ENCODE results near the gene HECTD3.
A peak's percentile ranks its signal among the peaks of the same experiment; 100 is the strongest.

The HECTD3 gene

DNA sequence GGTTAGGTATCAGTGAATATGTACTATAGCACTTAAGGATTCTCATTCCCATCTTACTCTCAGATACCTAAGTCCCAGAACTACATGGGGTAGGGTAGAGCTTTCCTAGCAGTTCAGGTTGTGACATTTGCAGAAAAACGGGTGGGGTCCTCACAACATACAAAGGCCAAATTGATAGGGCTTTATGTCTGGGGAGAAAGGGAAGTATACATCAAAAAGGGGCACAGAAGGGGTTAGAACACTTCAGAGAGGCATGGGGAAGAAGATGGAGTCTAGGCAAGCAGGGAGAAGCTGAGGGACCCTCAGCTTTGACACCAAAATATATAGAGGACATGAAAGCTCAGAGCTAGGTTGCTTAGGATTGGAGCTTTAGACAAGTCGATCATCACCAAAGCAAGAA, 4.6 kb upstream of the HECTD3 start:
- DNase-seq, result no peak
- Histone ChIP-seq H3K4me3 (ENCODE audit: insufficient read depth, low read depth, low read length, poor library complexity, severe bottlenecking) (no peak overlapping the region), H3K36me3 (ENCODE audit: control insufficient read depth, insufficient read depth, low read length) (peaks cover 10% of the 10 kb centered on the region), H3K27ac (ENCODE audit: insufficient read depth, low read length, poor library complexity, severe bottlenecking) (no peak overlapping the region), H3K27me3 (replicated peaks; ENCODE audit: control insufficient read depth, insufficient read depth, low read length, poor library complexity, severe bottlenecking) (no peaks in the 10 kb centered on the region), H3K9me3 (ENCODE audit: control insufficient read depth, low read length) (no peaks in the 10 kb centered on the region), H3K4me1 (ENCODE audit: control insufficient read depth, insufficient read depth, low read length, poor library complexity, severe bottlenecking) (peaks cover 19% of the 10 kb centered on the region)

- Histone ChIP-seq H3K27ac (ENCODE audit: insufficient read depth, low read length, poor library complexity, severe bottlenecking) (no peak overlapping the region), H3K9me3 (ENCODE audit: control insufficient read depth, low read length) (no peaks in the 10 kb centered on the region), H3K36me3 (ENCODE audit: control insufficient read depth, insufficient read depth, low read length) (peaks cover 10% of the 10 kb centered on the region), H3K27me3 (replicated peaks; ENCODE audit: control insufficient read depth, insufficient read depth, low read length, poor library complexity, severe bottlenecking) (no peaks in the 10 kb centered on the region), H3K4me1 (ENCODE audit: control insufficient read depth, insufficient read depth, low read length, poor library complexity, severe bottlenecking) (peaks cover 27% of the 10 kb centered on the region), H3K4me3 (ENCODE audit: insufficient read depth, low read depth, low read length, poor library complexity, severe bottlenecking) (no peak overlapping the region)
- peak; percentile 52 to 72 (median 61) for DNase-seq
Measured at GRCh38 chr1:45014321-45015028, 3.4 kb upstream of the HECTD3 start.

DNA sequence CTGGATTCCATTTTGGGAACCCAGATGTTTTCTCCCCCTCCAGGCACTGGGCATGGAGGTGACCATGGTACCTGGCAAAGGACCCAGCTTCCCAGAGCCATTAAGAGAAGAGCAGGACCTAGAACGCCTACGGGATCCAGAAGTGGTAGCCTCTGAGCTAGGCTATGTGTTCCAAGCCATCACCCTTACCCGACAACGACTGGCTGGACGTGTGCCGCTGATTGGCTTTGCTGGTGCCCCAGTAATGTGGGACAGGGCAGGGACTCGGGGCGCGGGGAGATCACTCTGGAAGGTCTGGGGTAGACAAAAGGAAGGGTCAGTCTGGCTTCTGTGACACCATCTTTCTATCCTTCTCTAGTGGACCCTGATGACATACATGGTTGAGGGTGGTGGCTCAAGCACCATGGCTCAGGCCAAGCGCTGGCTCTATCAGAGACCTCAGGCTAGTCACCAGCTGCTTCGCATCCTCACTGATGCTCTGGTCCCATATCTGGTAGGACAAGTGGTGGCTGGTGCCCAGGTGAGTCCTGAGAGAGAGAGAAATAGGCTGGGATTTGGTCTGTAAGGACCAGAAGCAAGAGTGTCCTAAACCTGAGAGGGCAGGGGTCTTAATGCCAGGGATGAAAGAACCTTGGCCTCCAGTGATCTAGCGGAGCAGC, 2.6 kb upstream of the HECTD3 start:
- H3K4me3 ChIP-seq (ENCODE audit: insufficient read depth, low read depth, low read length, poor library complexity, severe bottlenecking), result no peak overlapping the region
- peaks cover 13% of the 10 kb centered on the region for H3K36me3 ChIP-seq (ENCODE audit: control insufficient read depth, insufficient read depth, low read length)
- no peak for DNase-seq
- peaks cover 28% of the 10 kb centered on the region for H3K4me1 ChIP-seq (ENCODE audit: control insufficient read depth, insufficient read depth, low read length, poor library complexity, severe bottlenecking)
- H3K9me3 ChIP-seq (ENCODE audit: control insufficient read depth, low read length), result no peaks in the 10 kb centered on the region
- H3K27ac ChIP-seq (ENCODE audit: insufficient read depth, low read length, poor library complexity, severe bottlenecking), result no peak overlapping the region
- H3K27me3 ChIP-seq (replicated peaks; ENCODE audit: control insufficient read depth, insufficient read depth, low read length, poor library complexity, severe bottlenecking), result no peaks in the 10 kb centered on the region

- no peaks in the 10 kb centered on the region for H3K9me3 ChIP-seq (ENCODE audit: control insufficient read depth, low read length)
- DNase-seq, result no peak
- H3K36me3 ChIP-seq (ENCODE audit: control insufficient read depth, insufficient read depth, low read length), result peaks cover 22% of the 10 kb centered on the region
- H3K4me3 ChIP-seq (ENCODE audit: insufficient read depth, low read depth, low read length, poor library complexity, severe bottlenecking), result peak overlapping the region; percentile 80
- peaks cover 28% of the 10 kb centered on the region for H3K4me1 ChIP-seq (ENCODE audit: control insufficient read depth, insufficient read depth, low read length, poor library complexity, severe bottlenecking)
- no peaks in the 10 kb centered on the region for H3K27me3 ChIP-seq (replicated peaks; ENCODE audit: control insufficient read depth, insufficient read depth, low read length, poor library complexity, severe bottlenecking)
- peak overlapping the region; percentile 77 for H3K27ac ChIP-seq (ENCODE audit: insufficient read depth, low read length, poor library complexity, severe bottlenecking)
Measured at GRCh38 chr1:45012639-45013278, 1.6 kb upstream of the HECTD3 start.

- Histone ChIP-seq H3K9me3 (ENCODE audit: control insufficient read depth, low read length) (no peaks in the 10 kb centered on the region), H3K36me3 (ENCODE audit: control insufficient read depth, insufficient read depth, low read length) (peaks cover 29% of the 10 kb centered on the region), H3K27ac (ENCODE audit: insufficient read depth, low read length, poor library complexity, severe bottlenecking) (peak within 1 kb of the TSS; percentile 77), H3K4me1 (ENCODE audit: control insufficient read depth, insufficient read depth, low read length, poor library complexity, severe bottlenecking) (peaks cover 28% of the 10 kb centered on the region), H3K27me3 (replicated peaks; ENCODE audit: control insufficient read depth, insufficient read depth, low read length, poor library complexity, severe bottlenecking) (no peaks in the 10 kb centered on the region), H3K4me3 (ENCODE audit: insufficient read depth, low read depth, low read length, poor library complexity, severe bottlenecking) (peak within 1 kb of the TSS; percentile 80)
- DNase-seq, result peak; percentile 75 to 83 (median 81)
Measured at GRCh38 chr1:45011837-45012638, 914 bp upstream of the HECTD3 start, which contains the start of gene UROD. TSS of gene UROD (plus strand) at chr1:45012254. CDS start at chr1:45012266, 12 bp downstream.

DNA sequence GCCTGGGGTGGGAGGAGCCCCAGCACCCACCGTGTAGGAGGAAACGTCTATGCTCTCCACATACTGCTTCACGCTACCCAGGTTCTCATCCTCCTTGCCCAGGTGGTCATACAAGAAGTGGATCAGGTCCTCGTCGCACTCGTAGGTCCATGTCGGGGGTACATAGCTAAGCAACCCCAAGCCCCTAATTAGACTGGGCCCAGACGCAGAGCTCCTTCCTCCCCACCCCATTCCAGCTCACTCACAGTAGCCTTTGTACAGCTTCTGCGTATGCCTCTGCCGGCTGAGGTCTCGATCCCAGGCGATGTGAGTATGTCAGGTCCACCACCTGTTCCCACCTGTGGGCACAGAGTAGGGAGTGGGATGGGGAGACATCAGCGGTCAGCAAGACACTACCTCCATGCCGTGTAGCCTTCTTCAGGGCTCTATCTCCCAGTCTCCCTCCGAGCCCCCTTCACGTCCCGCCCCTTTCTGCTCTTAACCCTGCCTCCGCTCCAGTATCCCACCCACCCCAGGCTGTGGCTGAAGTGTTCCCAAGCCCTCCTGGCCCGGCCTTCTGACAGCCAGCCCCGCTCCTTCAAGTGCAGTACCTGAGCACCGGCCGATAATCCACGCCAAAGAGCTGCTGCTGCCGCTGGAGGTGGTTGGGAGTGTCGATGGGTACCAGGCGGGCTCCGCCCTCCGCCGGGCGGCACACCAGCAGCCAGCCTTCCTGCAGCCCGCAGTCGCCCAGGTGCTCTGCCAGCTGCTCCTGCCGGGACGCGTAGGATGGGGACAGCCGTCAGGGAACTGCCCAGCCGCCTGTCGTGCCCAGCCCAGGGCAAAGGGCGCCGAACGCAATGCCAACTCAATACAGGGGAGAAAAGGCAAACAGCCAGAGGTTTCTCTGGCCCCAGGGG, 919 bp downstream of the HECTD3 start:
- Histone ChIP-seq H3K9me3 (ENCODE audit: control insufficient read depth, low read length) (no peaks in the 10 kb centered on the region), H3K27me3 (replicated peaks; ENCODE audit: control insufficient read depth, insufficient read depth, low read length, poor library complexity, severe bottlenecking) (no peaks in the 10 kb centered on the region), H3K27ac (ENCODE audit: insufficient read depth, low read length, poor library complexity, severe bottlenecking) (peak overlapping the region; percentile 77), H3K4me1 (ENCODE audit: control insufficient read depth, insufficient read depth, low read length, poor library complexity, severe bottlenecking) (peaks cover 28% of the 10 kb centered on the region), H3K36me3 (ENCODE audit: control insufficient read depth, insufficient read depth, low read length) (peaks cover 42% of the 10 kb centered on the region), H3K4me3 (ENCODE audit: insufficient read depth, low read depth, low read length, poor library complexity, severe bottlenecking) (peak overlapping the region; percentile 80)
- no peak for DNase-seq

- H3K4me1 ChIP-seq (ENCODE audit: control insufficient read depth, insufficient read depth, low read length, poor library complexity, severe bottlenecking), result peaks cover 28% of the 10 kb centered on the region
- no peak for DNase-seq
- H3K9me3 ChIP-seq (ENCODE audit: control insufficient read depth, low read length), result no peaks in the 10 kb centered on the region
- no peak overlapping the region for H3K27ac ChIP-seq (ENCODE audit: insufficient read depth, low read length, poor library complexity, severe bottlenecking)
- peaks cover 45% of the 10 kb centered on the region for H3K36me3 ChIP-seq (ENCODE audit: control insufficient read depth, insufficient read depth, low read length)
- peak overlapping the region; percentile 80 for H3K4me3 ChIP-seq (ENCODE audit: insufficient read depth, low read depth, low read length, poor library complexity, severe bottlenecking)
- no peaks in the 10 kb centered on the region for H3K27me3 ChIP-seq (replicated peaks; ENCODE audit: control insufficient read depth, insufficient read depth, low read length, poor library complexity, severe bottlenecking)
Measured at GRCh38 chr1:45009296-45009865, 1.7 kb downstream of the HECTD3 start.

DNA sequence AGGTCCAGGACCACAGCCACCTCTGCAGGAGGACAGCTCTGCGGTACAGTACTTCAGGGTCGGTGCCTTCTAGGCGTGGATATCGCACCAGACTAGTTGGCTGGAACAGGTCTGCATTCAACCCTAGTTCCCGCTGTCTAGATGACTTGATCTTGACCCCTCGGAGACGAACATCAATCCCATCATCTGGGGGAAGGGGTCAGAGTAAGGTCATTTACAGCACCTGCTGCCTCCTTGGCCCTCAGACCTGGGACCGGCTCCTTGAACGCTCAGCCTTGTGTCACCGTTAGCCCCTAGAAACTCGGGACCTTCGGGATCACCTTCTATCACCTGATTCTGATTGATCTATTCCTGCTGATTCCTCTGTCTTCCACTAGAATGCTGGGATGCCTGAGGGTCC, 2.6 kb downstream of the HECTD3 start:
- no peaks in the 10 kb centered on the region for H3K9me3 ChIP-seq (ENCODE audit: control insufficient read depth, low read length)
- DNase-seq, result no peak
- peaks cover 28% of the 10 kb centered on the region for H3K4me1 ChIP-seq (ENCODE audit: control insufficient read depth, insufficient read depth, low read length, poor library complexity, severe bottlenecking)
- H3K36me3 ChIP-seq (ENCODE audit: control insufficient read depth, insufficient read depth, low read length), result peaks cover 53% of the 10 kb centered on the region
- no peaks in the 10 kb centered on the region for H3K27me3 ChIP-seq (replicated peaks; ENCODE audit: control insufficient read depth, insufficient read depth, low read length, poor library complexity, severe bottlenecking)
- no peak overlapping the region for H3K27ac ChIP-seq (ENCODE audit: insufficient read depth, low read length, poor library complexity, severe bottlenecking)
- H3K4me3 ChIP-seq (ENCODE audit: insufficient read depth, low read depth, low read length, poor library complexity, severe bottlenecking), result no peak overlapping the region

- no peak overlapping the region for H3K4me3 ChIP-seq (ENCODE audit: insufficient read depth, low read depth, low read length, poor library complexity, severe bottlenecking)
- no peak overlapping the region for H3K27ac ChIP-seq (ENCODE audit: insufficient read depth, low read length, poor library complexity, severe bottlenecking)
- H3K9me3 ChIP-seq (ENCODE audit: control insufficient read depth, low read length), result no peaks in the 10 kb centered on the region
- H3K27me3 ChIP-seq (replicated peaks; ENCODE audit: control insufficient read depth, insufficient read depth, low read length, poor library complexity, severe bottlenecking), result no peaks in the 10 kb centered on the region
- DNase-seq, result no peak
- peaks cover 58% of the 10 kb centered on the region for H3K36me3 ChIP-seq (ENCODE audit: control insufficient read depth, insufficient read depth, low read length)
- H3K4me1 ChIP-seq (ENCODE audit: control insufficient read depth, insufficient read depth, low read length, poor library complexity, severe bottlenecking), result peaks cover 27% of the 10 kb centered on the region
Measured at GRCh38 chr1:45008076-45008475, 3.0 kb downstream of the HECTD3 start.
